ENCODE results near the gene CALCA. TPM values are rescaled to one million over a fixed set of nuclear protein-coding genes. Genes with fewer than 3 reads are reported as not detected.

CALCA gene, protein sequence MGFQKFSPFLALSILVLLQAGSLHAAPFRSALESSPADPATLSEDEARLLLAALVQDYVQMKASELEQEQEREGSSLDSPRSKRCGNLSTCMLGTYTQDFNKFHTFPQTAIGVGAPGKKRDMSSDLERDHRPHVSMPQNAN
- polyA plus RNA-seq: not detected in 3 replicates
- polyA plus RNA-seq (2011; ENCODE audit: low read depth): not detected
- not detected in 2 replicates for polyA plus RNA-seq (2011; cell fraction: cytosol; rRNA removed)
- polyA plus RNA-seq (2011; cell fraction: nucleus; rRNA removed): not detected in 2 replicates
- not detected in 2 replicates for polyA plus RNA-seq (2012; ENCODE audit: low replicate concordance)
- not detected in 3 replicates for polyA minus RNA-seq
- not detected for polyA minus RNA-seq (2011; cell fraction: cytosol; rRNA and poly(A)+ RNA removed)
- polyA minus RNA-seq (2011; cell fraction: nucleus; rRNA and poly(A)+ RNA removed): not detected in 2 replicates

DNA sequence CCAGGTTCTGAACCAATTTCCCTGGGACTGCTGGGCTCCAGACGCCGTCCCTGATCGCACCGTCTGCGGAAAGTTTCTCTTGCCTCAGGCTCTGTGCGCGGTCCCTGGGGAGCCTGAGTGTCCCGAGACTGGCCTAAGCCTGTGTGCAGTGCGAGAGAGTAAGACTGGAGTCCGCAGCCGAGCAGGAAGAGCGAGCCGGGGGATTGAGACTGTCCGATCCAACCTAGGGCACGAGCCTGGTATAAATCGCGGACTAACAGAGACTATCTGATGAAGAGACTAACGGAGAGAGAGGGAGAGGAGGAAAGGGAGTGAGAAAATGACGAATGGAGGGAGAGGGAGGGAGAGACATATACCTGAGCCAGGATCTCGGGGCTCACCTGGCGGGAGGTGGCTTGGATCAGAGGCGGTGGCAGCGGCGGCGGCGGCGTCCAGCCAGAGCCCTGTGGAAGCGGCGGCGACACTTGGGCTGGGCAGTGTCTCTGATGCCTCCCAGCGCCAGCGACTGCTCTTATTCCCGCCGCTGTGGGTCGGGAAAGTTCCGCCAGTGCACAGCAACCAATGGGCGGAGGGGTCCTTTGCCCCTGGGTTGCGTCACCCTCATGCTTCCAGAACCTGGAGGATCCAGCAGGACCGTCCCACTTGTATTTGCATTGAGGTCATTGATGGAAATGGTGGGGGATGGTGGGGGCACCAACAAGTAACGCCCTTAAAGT, at the start of gene CALCA:
CALCA (minus strand) TSS at position 487 of the 716 bp plus-strand sequence. CDS start 1,159 bp downstream, outside the sequence.
- H3K27me3 ChIP-seq (ENCODE audit: control insufficient read depth, extremely low read depth, insufficient read depth, low read length): peaks cover 73% of the 10 kb centered on the region
- no peaks in the 10 kb centered on the region for H3K79me2 ChIP-seq (ENCODE audit: control insufficient read depth, insufficient read depth, low read length)
- H3K27ac ChIP-seq (ENCODE audit: control insufficient read depth, insufficient read depth, low read length): no peak within 1 kb of the TSS
- peak; percentile 86 for TF ChIP-seq EZH2 (IDR thresholded peaks at IDR 0.05; ENCODE audit: low read length)
- TF ChIP-seq, protein P1, sequence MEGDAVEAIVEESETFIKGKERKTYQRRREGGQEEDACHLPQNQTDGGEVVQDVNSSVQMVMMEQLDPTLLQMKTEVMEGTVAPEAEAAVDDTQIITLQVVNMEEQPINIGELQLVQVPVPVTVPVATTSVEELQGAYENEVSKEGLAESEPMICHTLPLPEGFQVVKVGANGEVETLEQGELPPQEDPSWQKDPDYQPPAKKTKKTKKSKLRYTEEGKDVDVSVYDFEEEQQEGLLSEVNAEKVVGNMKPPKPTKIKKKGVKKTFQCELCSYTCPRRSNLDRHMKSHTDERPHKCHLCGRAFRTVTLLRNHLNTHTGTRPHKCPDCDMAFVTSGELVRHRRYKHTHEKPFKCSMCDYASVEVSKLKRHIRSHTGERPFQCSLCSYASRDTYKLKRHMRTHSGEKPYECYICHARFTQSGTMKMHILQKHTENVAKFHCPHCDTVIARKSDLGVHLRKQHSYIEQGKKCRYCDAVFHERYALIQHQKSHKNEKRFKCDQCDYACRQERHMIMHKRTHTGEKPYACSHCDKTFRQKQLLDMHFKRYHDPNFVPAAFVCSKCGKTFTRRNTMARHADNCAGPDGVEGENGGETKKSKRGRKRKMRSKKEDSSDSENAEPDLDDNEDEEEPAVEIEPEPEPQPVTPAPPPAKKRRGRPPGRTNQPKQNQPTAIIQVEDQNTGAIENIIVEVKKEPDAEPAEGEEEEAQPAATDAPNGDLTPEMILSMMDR (optimal IDR thresholded peaks at IDR 0.05 in 1 of 3, IDR thresholded peaks at IDR 0.05 in 1 of 3, conservative IDR thresholded peaks at IDR 0.05 in 1 of 3; ENCODE audit: extremely low read depth in 1 of 3, insufficient read depth in 2 of 3, low read length in 3 of 3): no peak
- no peak within 1 kb of the TSS for H3K4me3 ChIP-seq (ENCODE audit: control insufficient read depth in 2 of 3, extremely low read depth in 1 of 3, insufficient read depth in 2 of 3, low read depth in 1 of 3, low read length in 3 of 3)
- H2AFZ ChIP-seq (ENCODE audit: control insufficient read depth, low read length): peak within 1 kb of the TSS; percentile 13
- no peak within 1 kb of the TSS for H3K9ac ChIP-seq (ENCODE audit: control insufficient read depth, extremely low read depth, insufficient read depth, low read length)
- H4K20me1 ChIP-seq (ENCODE audit: control insufficient read depth, extremely low read depth, insufficient read depth, low read length): no peaks in the 10 kb centered on the region
- H3K9me1 ChIP-seq (ENCODE audit: control insufficient read depth, extremely low read depth, insufficient read depth, low read length): no peaks in the 10 kb centered on the region
- H3K9me3 ChIP-seq (ENCODE audit: control insufficient read depth, low read depth, low read length): no peaks in the 10 kb centered on the region
- DNase-seq (ENCODE audit: low read depth, low spot score): no peak
- no peaks in the 10 kb centered on the region for H3K36me3 ChIP-seq (ENCODE audit: control insufficient read depth in 2 of 2, extremely low read depth in 1 of 2, insufficient read depth in 2 of 2, low read length in 2 of 2)
- H3K4me1 ChIP-seq (ENCODE audit: control insufficient read depth, extremely low read depth, insufficient read depth, low read length): peaks cover 11% of the 10 kb centered on the region
- H3K4me2 ChIP-seq (ENCODE audit: control insufficient read depth, extremely low read depth, insufficient read depth, low read depth, low read length): no peak within 1 kb of the TSS
- FAIRE-seq: no peak
- dilution Hi-C loops (cut with MboI; ENCODE audit: extremely low pct_ligation_motif_present, low sequenced_read_pairs): no loop called here

DNA sequence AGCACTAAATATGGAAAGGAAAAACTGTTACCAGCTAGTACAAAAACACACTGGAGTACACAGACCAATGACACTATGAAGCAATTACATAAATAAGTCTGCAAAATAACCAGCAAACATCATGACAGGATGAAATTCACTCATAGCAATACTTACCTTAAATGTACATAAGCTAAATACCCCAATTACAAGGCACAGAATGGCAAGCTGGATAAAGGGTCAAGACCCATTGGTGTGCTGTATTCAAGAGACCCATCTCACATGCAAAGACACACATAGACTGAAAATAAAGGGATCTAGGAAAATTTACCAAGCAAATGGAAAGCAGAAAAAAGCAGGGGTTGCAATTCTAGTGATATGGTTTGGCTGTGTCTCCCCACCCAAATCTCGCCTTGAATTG, 44.0 kb upstream of the CALCA start:
- H3K4me2 ChIP-seq (ENCODE audit: control insufficient read depth, extremely low read depth, insufficient read depth, low read depth, low read length): no peak overlapping the region
- H3K36me3 ChIP-seq (ENCODE audit: control insufficient read depth in 2 of 2, extremely low read depth in 1 of 2, insufficient read depth in 2 of 2, low read length in 2 of 2): no peaks in the 10 kb centered on the region
- H3K4me1 ChIP-seq (ENCODE audit: control insufficient read depth, extremely low read depth, insufficient read depth, low read length): no peaks in the 10 kb centered on the region
- dilution Hi-C loops (cut with MboI; ENCODE audit: extremely low pct_ligation_motif_present, low sequenced_read_pairs): no loop called here
- no peak for DNase-seq (ENCODE audit: low read depth, low spot score)
- TF ChIP-seq, protein P1 (optimal IDR thresholded peaks at IDR 0.05 in 1 of 3, IDR thresholded peaks at IDR 0.05 in 1 of 3, conservative IDR thresholded peaks at IDR 0.05 in 1 of 3; ENCODE audit: extremely low read depth in 1 of 3, insufficient read depth in 2 of 3, low read length in 3 of 3): no peak
- TF ChIP-seq EZH2 (IDR thresholded peaks at IDR 0.05; ENCODE audit: low read length): no peak
- no peak overlapping the region for H3K4me3 ChIP-seq (ENCODE audit: control insufficient read depth in 2 of 3, extremely low read depth in 1 of 3, insufficient read depth in 2 of 3, low read depth in 1 of 3, low read length in 3 of 3)
- no peaks in the 10 kb centered on the region for H3K9me3 ChIP-seq (ENCODE audit: control insufficient read depth, low read depth, low read length)
- H3K79me2 ChIP-seq (ENCODE audit: control insufficient read depth, insufficient read depth, low read length): no peaks in the 10 kb centered on the region
- H3K27me3 ChIP-seq (ENCODE audit: control insufficient read depth, extremely low read depth, insufficient read depth, low read length): no peaks in the 10 kb centered on the region
- no peak overlapping the region for H3K9ac ChIP-seq (ENCODE audit: control insufficient read depth, extremely low read depth, insufficient read depth, low read length)
- H3K9me1 ChIP-seq (ENCODE audit: control insufficient read depth, extremely low read depth, insufficient read depth, low read length): no peaks in the 10 kb centered on the region
- no peak overlapping the region for H3K27ac ChIP-seq (ENCODE audit: control insufficient read depth, insufficient read depth, low read length)
- FAIRE-seq: no peak
- no peak overlapping the region for H2AFZ ChIP-seq (ENCODE audit: control insufficient read depth, low read length)
- no peaks in the 10 kb centered on the region for H4K20me1 ChIP-seq (ENCODE audit: control insufficient read depth, extremely low read depth, insufficient read depth, low read length)
